IMR-90 (cell line): ENCODE measurements around the gene TFPI.

ENCODE experiments used
- CEBPB ChIP-seq: IDR thresholded peaks from 2 replicates; pipeline ENCODE4 v1.6.1; 2012; ENCODE audit warnings: low read depth, low read length, improper control_type of control experiment
- CHD1 ChIP-seq: IDR thresholded peaks from 2 replicates; pipeline ENCODE4 v1.6.1; 2012; ENCODE audit warnings: low read depth, low read length, improper control_type of control experiment
- FOS ChIP-seq: fragments of 150-350 bp; IDR thresholded peaks from 2 replicates; pipeline ENCODE4 v1.6.1; 2016; ENCODE audit warnings: low read depth, low read length
- MAFK ChIP-seq: IDR thresholded peaks from 2 replicates; pipeline ENCODE4 v1.6.1; 2012; ENCODE audit warnings: low read depth, low read length, improper control_type of control experiment
- MXI1 ChIP-seq: IDR thresholded peaks from 2 replicates; pipeline ENCODE4 v1.6.1; 2012; ENCODE audit warnings: low read depth, mild to moderate bottlenecking, low read length, moderate library complexity, borderline replicate concordance
- NFE2L2 ChIP-seq: fragments of 150-350 bp; IDR thresholded peaks from 2 replicates; pipeline ENCODE4 v1.6.1; 2016; ENCODE audit warnings: low read depth, mild to moderate bottlenecking, low read length
- POLR2A ChIP-seq: IDR thresholded peaks from 2 replicates; pipeline ENCODE4 v1.6.1; 2012; ENCODE audit warnings: mild to moderate bottlenecking, low read depth, low read length
- RAD21 ChIP-seq: IDR thresholded peaks from 2 replicates; pipeline ENCODE4 v1.6.1; 2012; ENCODE audit warnings: low read length, improper control_type of control experiment
- RCOR1 ChIP-seq: IDR thresholded peaks from 2 replicates; pipeline ENCODE4 v1.6.1; 2012; ENCODE audit warnings: mild to moderate bottlenecking, low read length, improper control_type of control experiment; ENCODE audit not compliant: insufficient replicate concordance
- RFX5 ChIP-seq: IDR thresholded peaks from 2 replicates; pipeline ENCODE4 v1.8.0; 2012; ENCODE audit warnings: low read depth, mild to moderate bottlenecking, low read length, moderate library complexity
- SMC3 ChIP-seq: fragments of 150-350 bp; IDR thresholded peaks from 2 replicates; pipeline ENCODE4 v1.6.1; 2016; ENCODE audit warnings: low read depth, mild to moderate bottlenecking, antibody characterized with exemption, low read length, moderate library complexity
- TF ChIP-seq, protein P1 (sequence below): conservative IDR thresholded peaks from 2 replicates; pipeline ENCODE4 v1.5.1; 2012; ENCODE audit warnings: mild to moderate bottlenecking, low read depth, low read length, improper control_type of control experiment
- TF ChIP-seq, protein P2 (sequence below): fragments of 150-350 bp; IDR thresholded peaks from 2 replicates; pipeline ENCODE4 v1.6.1; 2017; ENCODE audit warnings: mild to moderate bottlenecking, antibody characterized with exemption, low read length, low read depth
- TF ChIP-seq, protein P3 (sequence below): fragments of 150-350 bp; IDR thresholded peaks from 2 replicates; pipeline ENCODE4 v1.6.1; 2016; ENCODE audit warnings: low read depth, mild to moderate bottlenecking, low read length, moderate library complexity, borderline replicate concordance

DNA sequence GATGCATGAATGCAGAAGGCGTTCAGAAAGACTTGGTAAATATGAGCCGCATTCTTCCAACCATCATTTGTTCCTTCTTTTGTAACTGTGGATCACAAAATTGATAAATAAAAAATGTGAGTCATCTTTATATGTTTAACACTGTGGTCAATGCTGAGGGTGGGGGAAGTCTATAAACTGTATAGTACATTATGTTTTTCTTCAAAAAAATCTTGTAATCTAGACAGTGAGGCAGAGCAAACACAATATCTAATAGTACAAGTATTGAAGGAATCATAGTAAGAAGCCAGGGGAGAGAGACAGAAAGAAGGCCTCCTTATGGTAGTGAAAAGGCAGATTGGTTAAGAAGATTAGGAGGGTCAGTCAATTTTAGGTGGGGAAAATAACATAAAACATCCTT lies 75.5 kb downstream of the TFPI start:
- TF ChIP-seq, protein P1, sequence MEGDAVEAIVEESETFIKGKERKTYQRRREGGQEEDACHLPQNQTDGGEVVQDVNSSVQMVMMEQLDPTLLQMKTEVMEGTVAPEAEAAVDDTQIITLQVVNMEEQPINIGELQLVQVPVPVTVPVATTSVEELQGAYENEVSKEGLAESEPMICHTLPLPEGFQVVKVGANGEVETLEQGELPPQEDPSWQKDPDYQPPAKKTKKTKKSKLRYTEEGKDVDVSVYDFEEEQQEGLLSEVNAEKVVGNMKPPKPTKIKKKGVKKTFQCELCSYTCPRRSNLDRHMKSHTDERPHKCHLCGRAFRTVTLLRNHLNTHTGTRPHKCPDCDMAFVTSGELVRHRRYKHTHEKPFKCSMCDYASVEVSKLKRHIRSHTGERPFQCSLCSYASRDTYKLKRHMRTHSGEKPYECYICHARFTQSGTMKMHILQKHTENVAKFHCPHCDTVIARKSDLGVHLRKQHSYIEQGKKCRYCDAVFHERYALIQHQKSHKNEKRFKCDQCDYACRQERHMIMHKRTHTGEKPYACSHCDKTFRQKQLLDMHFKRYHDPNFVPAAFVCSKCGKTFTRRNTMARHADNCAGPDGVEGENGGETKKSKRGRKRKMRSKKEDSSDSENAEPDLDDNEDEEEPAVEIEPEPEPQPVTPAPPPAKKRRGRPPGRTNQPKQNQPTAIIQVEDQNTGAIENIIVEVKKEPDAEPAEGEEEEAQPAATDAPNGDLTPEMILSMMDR, result no peak
- TF ChIP-seq MAFK (no peak), RAD21 (no peak), POLR2A (no peak), RCOR1 (no peak), CEBPB (no peak), RFX5 (no peak), CHD1 (no peak), FOS (no peak), NFE2L2 (no peak), SMC3 (no peak), MXI1 (no peak)
- TF ChIP-seq, protein P2, sequence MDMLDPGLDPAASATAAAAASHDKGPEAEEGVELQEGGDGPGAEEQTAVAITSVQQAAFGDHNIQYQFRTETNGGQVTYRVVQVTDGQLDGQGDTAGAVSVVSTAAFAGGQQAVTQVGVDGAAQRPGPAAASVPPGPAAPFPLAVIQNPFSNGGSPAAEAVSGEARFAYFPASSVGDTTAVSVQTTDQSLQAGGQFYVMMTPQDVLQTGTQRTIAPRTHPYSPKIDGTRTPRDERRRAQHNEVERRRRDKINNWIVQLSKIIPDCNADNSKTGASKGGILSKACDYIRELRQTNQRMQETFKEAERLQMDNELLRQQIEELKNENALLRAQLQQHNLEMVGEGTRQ, result no peak
- TF ChIP-seq, protein P3, sequence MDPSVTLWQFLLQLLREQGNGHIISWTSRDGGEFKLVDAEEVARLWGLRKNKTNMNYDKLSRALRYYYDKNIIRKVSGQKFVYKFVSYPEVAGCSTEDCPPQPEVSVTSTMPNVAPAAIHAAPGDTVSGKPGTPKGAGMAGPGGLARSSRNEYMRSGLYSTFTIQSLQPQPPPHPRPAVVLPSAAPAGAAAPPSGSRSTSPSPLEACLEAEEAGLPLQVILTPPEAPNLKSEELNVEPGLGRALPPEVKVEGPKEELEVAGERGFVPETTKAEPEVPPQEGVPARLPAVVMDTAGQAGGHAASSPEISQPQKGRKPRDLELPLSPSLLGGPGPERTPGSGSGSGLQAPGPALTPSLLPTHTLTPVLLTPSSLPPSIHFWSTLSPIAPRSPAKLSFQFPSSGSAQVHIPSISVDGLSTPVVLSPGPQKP, result no peak
